Lower leg skin (tissue), 4 donors: ENCODE measurements around the gene TRMT61A. TPM values are rescaled to one million over a fixed set of nuclear protein-coding genes. Genes with fewer than 3 reads are reported as not detected.
"Not testable (repeated sequence)": the region's sequence is repeated elsewhere in the genome, so short reads cannot be mapped to it uniquely, and the experiment has no call there.

Experiments
- DNase-seq, 2 donors: peaks; one replicate each; pipeline ENCODE4 v3.0.0-alpha.2; 2019; ENCODE audit warnings: low spot score in 2 of 2
- H3K4me3 ChIP-seq: fragments of 200-600 bp; sonication (generic); 2 replicates; pipeline ENCODE4 v1.5.1; 2017; ENCODE audit warnings: mild to moderate bottlenecking, low read depth; ENCODE audit not compliant: poor library complexity, severe bottlenecking
- POLR2A ChIP-seq, 2 donors: fragments of 450-650 bp; IDR thresholded peaks; one replicate each; pipeline ENCODE4 v1.6.1; 2016 to 2017; ENCODE audit warnings: antibody characterized with exemption in 2 of 2, mild to moderate bottlenecking in 1 of 2, moderate library complexity in 1 of 2
- WGBS, 2 donors: methylation state at CpG; one replicate each; pipeline ENCODE4 v1.1.5; 2018; 5-methylcytosine and 5-hydroxymethylcytosine counted together
- intact Hi-C: fragments of 100-400 bp; cut with DNase I; formaldehyde crosslinking; loops from one replicate; pipeline ENCODE4 v1.15.0; 2023; ENCODE audit warnings: low total_unique reads
- total RNA-seq, 4 donors: library from RNA; depleted of rRNA; stranded (reverse); fragments of >200 nt; gene quantifications; one replicate each; pipeline ENCODE4 v1.1.0, GENCODE V29; 2016
- TF ChIP-seq, protein P1 (sequence below), 3 donors: fragments of 450-650 bp; IDR thresholded peaks; one replicate each; pipeline ENCODE4 v1.5.1; 2016; ENCODE audit warnings: antibody characterized with exemption in 3 of 3, mild to moderate bottlenecking in 3 of 3, moderate library complexity in 2 of 3

TRMT61A gene
- total RNA-seq, 4 donors from 2014 or later, result 9.2 to 22.5 (median 16.0) TPM

DNA sequence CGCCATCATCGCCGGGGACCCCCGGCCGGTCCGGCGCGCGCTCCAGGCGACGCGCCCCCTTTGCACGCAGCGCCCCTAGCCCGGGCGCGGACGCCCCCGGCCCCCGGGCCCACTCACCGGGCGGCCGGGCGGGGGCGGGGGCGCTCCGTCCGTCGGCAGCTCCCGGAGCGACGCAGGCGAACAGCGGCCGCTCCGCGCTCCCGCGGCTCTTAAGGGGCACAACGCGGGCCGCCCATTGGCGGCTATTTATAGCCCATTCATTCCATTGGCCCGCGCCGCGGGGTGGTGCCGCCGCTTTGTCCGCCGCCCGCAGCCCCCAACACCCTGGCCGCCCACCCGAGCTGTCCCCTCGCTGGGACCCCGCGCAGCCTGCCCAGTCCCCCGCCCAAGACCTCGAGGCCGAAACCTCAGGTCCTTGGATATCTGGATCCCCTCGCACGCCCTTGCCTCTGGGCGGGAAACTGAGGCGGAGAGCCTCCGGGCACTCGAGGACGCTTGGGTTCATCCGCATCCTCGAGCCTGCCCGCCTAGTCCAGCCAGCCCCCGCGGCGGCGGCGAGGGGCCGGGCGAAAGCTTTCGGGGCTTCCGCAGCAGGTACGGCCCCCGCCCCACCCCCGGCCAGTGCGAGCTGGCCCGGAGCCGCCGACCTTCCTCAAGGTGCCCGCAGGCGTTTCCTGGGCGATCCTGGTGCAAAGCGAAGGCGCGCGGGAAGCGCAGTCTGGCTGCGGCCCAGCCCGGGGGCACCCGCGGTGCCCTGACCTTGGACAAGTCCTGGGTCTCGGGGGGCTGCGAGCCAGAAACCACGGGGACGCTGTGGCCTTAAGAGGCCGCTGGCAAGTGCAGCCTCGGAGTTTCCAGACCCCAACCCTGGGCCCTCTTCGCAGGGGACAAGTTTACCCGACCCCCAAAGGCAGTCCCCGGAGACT lies 6.1 kb upstream of the TRMT61A start, which contains the start of gene CKB:
CKB (minus strand) TSS at position 182 of the 926 bp plus-strand sequence. CDS start 337 bp downstream, outside the sequence.
- DNase-seq, result peak in 1 of 2 donors; percentile 92
- intact Hi-C loops, result no loop called here
- WGBS, 2 donors, result 4 to 11% methylated on average over 35 to 82 of the region's 107 CpGs
- H3K4me3 ChIP-seq, result peak within 1 kb of the TSS; percentile 30
- TF ChIP-seq, protein P1, sequence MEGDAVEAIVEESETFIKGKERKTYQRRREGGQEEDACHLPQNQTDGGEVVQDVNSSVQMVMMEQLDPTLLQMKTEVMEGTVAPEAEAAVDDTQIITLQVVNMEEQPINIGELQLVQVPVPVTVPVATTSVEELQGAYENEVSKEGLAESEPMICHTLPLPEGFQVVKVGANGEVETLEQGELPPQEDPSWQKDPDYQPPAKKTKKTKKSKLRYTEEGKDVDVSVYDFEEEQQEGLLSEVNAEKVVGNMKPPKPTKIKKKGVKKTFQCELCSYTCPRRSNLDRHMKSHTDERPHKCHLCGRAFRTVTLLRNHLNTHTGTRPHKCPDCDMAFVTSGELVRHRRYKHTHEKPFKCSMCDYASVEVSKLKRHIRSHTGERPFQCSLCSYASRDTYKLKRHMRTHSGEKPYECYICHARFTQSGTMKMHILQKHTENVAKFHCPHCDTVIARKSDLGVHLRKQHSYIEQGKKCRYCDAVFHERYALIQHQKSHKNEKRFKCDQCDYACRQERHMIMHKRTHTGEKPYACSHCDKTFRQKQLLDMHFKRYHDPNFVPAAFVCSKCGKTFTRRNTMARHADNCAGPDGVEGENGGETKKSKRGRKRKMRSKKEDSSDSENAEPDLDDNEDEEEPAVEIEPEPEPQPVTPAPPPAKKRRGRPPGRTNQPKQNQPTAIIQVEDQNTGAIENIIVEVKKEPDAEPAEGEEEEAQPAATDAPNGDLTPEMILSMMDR (IDR thresholded peaks at IDR 0.05), result no peak
- no peak for TF ChIP-seq POLR2A (IDR thresholded peaks at IDR 0.05)

DNA sequence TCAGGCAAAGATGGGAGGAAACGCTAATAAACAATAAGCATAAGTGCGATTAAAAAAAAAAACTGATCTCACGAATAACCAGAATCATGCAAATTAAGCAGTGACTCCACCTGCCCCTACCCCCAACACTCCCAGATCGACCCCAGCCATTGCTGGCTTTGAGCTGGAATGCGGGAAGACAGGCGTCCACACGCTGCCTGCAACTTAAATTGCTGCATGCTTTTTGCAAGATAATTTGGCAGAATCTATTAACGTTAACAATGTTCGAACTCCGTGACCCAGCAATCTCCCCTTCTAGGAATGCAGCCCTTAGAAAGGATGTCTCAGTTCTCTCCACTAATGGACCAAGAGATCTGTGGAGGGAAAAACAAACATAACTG lies 5.4 kb upstream of the TRMT61A start:
- intact Hi-C loops, result no loop called here
- no peak for DNase-seq
- H3K4me3 ChIP-seq, result no peak overlapping the region
- TF ChIP-seq POLR2A (IDR thresholded peaks at IDR 0.05), result no peak
- TF ChIP-seq, protein P1 (IDR thresholded peaks at IDR 0.05), result no peak
- 52% methylated on average over 10 of the region's 10 CpGs for WGBS, 2 donors

DNA sequence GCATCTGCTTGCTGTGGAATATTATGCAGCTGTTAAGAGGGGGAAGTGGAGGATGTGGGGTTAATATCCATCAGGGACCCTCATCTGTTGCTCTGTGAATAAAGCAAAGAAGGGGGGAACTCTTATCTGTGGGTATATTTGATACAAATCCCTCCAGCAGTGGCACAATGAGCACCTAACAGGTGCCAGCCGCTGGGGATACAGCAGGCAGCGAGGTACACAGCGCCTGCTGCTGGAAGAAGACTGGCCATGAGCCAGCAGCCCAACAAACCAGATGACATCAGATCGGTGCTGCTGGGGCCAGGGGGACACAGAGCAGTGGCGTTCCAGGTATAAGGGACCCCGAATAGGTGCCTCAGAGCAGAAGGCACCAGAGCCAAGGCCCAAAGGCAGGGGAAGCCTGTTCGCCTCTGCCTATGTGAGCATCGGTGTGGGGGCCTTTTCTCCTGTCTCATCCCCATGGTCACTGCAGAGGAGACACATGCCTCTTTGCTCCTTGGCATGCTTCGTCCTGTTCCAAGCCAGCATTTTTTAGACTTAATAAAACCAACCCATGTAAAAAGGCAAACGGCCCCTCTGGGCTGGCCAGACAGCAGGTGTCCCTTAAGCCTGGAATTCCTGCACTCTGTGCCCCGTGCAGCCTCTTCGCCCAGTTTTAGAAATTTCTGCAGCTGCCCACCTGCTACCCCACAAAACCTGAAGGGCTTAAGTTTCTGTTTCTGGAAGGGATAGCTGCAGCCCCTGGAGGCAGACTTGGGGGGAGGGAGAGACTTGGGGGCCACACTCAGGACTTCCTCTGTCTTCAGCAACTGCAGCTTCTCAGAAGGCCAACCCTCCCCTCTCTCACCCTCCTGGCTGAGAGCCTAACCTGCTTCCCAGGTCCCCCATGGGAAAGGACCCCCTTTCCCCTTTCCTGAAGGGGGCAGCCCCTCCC lies 4.7 kb upstream of the TRMT61A start:
- H3K4me3 ChIP-seq, result no peak overlapping the region
- 74 to 79% methylated on average over 12 of the region's 12 CpGs for WGBS, 2 donors
- no peak for DNase-seq
- intact Hi-C loops, result no loop called here
- TF ChIP-seq, protein P1 (IDR thresholded peaks at IDR 0.05), result no peak
- no peak for TF ChIP-seq POLR2A (IDR thresholded peaks at IDR 0.05)

GRCh38 chr14:103525430-103526246 lies 3.4 kb upstream of the TRMT61A start:
- H3K4me3 ChIP-seq, DNase-seq, intact Hi-C loops: not testable (repeated sequence)
- WGBS, 2 donors, result 75 to 76% methylated on average over 17 of the region's 17 CpGs

DNA sequence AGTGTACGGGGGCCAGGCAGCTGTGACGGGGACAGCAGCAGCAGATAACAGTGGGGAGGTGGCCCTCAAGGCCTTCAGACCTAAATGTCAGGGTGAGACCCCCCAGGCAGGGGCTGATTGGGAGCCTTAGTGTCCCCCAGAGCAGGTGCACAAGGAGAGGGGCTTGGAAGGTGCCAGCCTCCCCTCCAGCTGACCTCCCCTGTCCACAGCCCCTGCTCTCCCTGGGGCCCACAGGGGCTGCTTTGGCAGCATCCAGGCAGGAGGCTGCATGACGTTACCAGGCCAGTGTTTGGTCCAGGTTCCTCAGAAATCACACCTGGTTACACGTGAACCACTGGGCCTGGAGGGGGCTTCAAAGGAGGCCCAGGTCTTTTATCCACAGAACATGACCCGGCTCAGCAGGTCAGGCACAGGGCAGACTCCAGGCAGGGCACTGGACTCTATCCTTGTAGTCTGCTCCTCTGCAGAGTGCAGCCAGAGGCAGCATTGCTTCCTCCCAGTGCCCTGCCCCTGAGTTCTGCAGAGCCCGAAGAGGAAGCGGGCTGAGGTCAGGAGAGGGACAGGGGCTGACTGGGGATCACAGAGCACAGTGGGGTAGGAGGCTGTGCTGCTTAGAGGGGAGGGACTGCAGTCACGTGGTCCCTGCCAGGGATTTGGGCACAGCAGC lies 2.6 kb upstream of the TRMT61A start:
- intact Hi-C loops, result no loop called here
- no peak for DNase-seq
- TF ChIP-seq, protein P1 (IDR thresholded peaks at IDR 0.05), result no peak
- no peak for TF ChIP-seq POLR2A (IDR thresholded peaks at IDR 0.05)
- H3K4me3 ChIP-seq, result no peak overlapping the region
- 73 to 79% methylated on average over 6 to 8 of the region's 8 CpGs for WGBS, 2 donors
